PC-3 (cell line): ENCODE results near the gene ZBTB43. TPM values are rescaled to one million over a fixed set of nuclear protein-coding genes. Genes with fewer than 3 reads are reported as not detected.

Experiments used
- ATAC-seq: fragments of 200-7000 bp; cut with Tn5 transposase; 2 replicates; pipeline ENCODE4 v1.9.1; 2020; ENCODE audit warnings: mild to moderate bottlenecking, moderate library complexity
- BruUV-seq: library from RNA; stranded (reverse); fragments of 400-500 nt; replicated peaks from 2 replicates; lab custom pipeline; 2021; lab: Mats Ljungman, UMichigan
- CTCF ChIA-PET: fragments of 300-600 bp; sonication (Branson Sonifier 250); formaldehyde crosslinking; loops from one replicate; lab custom pipeline; 2022; ENCODE audit warnings: antibody characterized with exemption; lab: Charles Lee
- POLR2A ChIA-PET: fragments of 300-600 bp; sonication (Branson Sonifier 250); formaldehyde crosslinking; loops from one replicate; lab custom pipeline; 2022; ENCODE audit warnings: antibody characterized with exemption; ENCODE audit not compliant: unreplicated experiment; lab: Charles Lee
- DNase-seq: peaks from one replicate; pipeline ENCODE4 v3.0.0-alpha.2; 2015
- H2AFZ ChIP-seq: fragments of 300-600 bp; sonication (generic); 2 replicates; pipeline ENCODE4 v1.6.0; 2016; ENCODE audit warnings: antibody characterized with exemption, low read length
- H3F3A ChIP-seq: fragments of 300-600 bp; sonication (generic); one replicate; pipeline ENCODE4 v1.6.0; 2017; ENCODE audit warnings: antibody characterized with exemption, low read length, control low read depth, mild to moderate bottlenecking; ENCODE audit not compliant: unreplicated experiment
- H3K27ac ChIP-seq: fragments of 300-600 bp; sonication (generic); 2 replicates; pipeline ENCODE4 v1.5.1; 2016; ENCODE audit warnings: mild to moderate bottlenecking, low read length
- H3K27me3 ChIP-seq: fragments of 300-600 bp; sonication (generic); 2 replicates; pipeline ENCODE4 v1.6.1; 2016; ENCODE audit warnings: low read length, mixed read lengths
- H3K36me3 ChIP-seq: fragments of 300-600 bp; sonication (generic); 2 replicates; pipeline ENCODE4 v1.6.1; 2016; ENCODE audit warnings: low read depth, mixed run types, low read length, mixed read lengths
- H3K4me1 ChIP-seq: fragments of 300-600 bp; sonication (generic); 2 replicates; pipeline ENCODE4 v1.5.1; 2016; ENCODE audit warnings: low read length; ENCODE audit not compliant: insufficient read depth
- H3K4me2 ChIP-seq: fragments of 300-600 bp; sonication (generic); 2 replicates; pipeline ENCODE4 v1.6.0; 2016; ENCODE audit warnings: low read length
- H3K4me3 ChIP-seq: fragments of 300-600 bp; sonication (generic); 2 replicates; pipeline ENCODE4 v1.5.1; 2016; ENCODE audit warnings: mild to moderate bottlenecking, low read length, mixed read lengths
- H3K79me2 ChIP-seq: fragments of 300-600 bp; sonication (generic); 2 replicates; pipeline ENCODE4 v1.6.1; 2017; ENCODE audit warnings: low read length, mixed read lengths
- H3K9ac ChIP-seq: fragments of 300-600 bp; sonication (generic); 2 replicates; pipeline ENCODE4 v1.6.0; 2016; ENCODE audit warnings: mild to moderate bottlenecking, low read length
- H3K9me2 ChIP-seq: fragments of 300-600 bp; sonication (generic); replicated peaks from 2 replicates; pipeline ENCODE4 v1.6.1; 2016; ENCODE audit warnings: mixed run types, low read length, mixed read lengths
- H3K9me3 ChIP-seq: fragments of 300-600 bp; sonication (generic); 2 replicates; pipeline ENCODE4 v1.6.1; 2016; ENCODE audit warnings: low read length, mixed read lengths
- H4K20me1 ChIP-seq: fragments of 300-600 bp; sonication (generic); 2 replicates; pipeline ENCODE4 v1.6.1; 2016; ENCODE audit warnings: low read length, mixed read lengths
- EZH2 ChIP-seq: fragments of 300-600 bp; sonication (generic); IDR thresholded peaks from one replicate; pipeline ENCODE4 v1.6.1; 2017; ENCODE audit warnings: antibody characterized with exemption, mild to moderate bottlenecking, low read length; ENCODE audit not compliant: unreplicated experiment
- EZH2phosphoT487 ChIP-seq: fragments of 300-600 bp; sonication (generic); IDR thresholded peaks from 2 replicates; pipeline ENCODE4 v1.6.1; 2018; ENCODE audit warnings: mild to moderate bottlenecking, antibody characterized with exemption, low read length, borderline replicate concordance
- intact Hi-C: fragments of 100-400 bp; cut with micrococcal nuclease; formaldehyde crosslinking; loops from 2 replicates; pipeline ENCODE4 v1.9.0; 2023
- total RNA-seq: library from RNA; depleted of rRNA; stranded (reverse); fragments of >200 nt; gene quantifications from 2 replicates; pipeline ENCODE4 v1.2.3, GENCODE V29; 2014
- TF ChIP-seq, protein P1 (sequence below): fragments of 300-600 bp; sonication (generic); conservative IDR thresholded peaks from 2 replicates; pipeline ENCODE4 v1.5.1; 2017; ENCODE audit warnings: antibody characterized with exemption, low read depth, mild to moderate bottlenecking, low read length

ZBTB43 gene
- total RNA-seq, 1 experiment from 2014 or later = 5.9 TPM

DNA sequence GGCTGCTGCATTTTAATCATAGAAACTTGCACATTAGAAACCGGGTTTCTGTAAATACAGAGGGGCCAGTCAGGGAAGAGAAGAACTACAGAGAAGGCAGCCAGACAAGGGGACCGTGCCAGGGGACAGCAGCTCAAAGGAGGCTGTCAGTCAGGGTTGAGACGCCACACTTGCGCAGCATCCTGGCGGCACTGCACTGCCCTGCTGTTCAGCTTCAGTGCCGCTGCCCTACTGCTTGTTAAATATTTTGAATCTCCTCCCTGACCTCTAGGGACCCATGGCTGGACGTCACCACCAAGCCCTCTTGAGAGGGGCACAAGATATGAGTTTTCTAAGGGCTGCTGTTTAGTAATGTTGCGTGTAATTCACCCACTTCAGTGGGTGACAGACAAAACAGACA is 43.6 kb upstream of the ZBTB43 start:
- CTCF ChIA-PET = no interaction called here
- peaks cover 9% of the 10 kb centered on the region for H3K27me3 ChIP-seq
- intact Hi-C loops = no loop called here
- BruUV-seq = no TSS peak
- H3K4me3 ChIP-seq = no peak overlapping the region
- no peak overlapping the region for H3K27ac ChIP-seq
- H3K9me2 ChIP-seq = no peaks in the 10 kb centered on the region
- TF ChIP-seq, protein P1, sequence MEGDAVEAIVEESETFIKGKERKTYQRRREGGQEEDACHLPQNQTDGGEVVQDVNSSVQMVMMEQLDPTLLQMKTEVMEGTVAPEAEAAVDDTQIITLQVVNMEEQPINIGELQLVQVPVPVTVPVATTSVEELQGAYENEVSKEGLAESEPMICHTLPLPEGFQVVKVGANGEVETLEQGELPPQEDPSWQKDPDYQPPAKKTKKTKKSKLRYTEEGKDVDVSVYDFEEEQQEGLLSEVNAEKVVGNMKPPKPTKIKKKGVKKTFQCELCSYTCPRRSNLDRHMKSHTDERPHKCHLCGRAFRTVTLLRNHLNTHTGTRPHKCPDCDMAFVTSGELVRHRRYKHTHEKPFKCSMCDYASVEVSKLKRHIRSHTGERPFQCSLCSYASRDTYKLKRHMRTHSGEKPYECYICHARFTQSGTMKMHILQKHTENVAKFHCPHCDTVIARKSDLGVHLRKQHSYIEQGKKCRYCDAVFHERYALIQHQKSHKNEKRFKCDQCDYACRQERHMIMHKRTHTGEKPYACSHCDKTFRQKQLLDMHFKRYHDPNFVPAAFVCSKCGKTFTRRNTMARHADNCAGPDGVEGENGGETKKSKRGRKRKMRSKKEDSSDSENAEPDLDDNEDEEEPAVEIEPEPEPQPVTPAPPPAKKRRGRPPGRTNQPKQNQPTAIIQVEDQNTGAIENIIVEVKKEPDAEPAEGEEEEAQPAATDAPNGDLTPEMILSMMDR = no peak
- TF ChIP-seq EZH2phosphoT487 = no peak
- no peak for TF ChIP-seq EZH2
- no peak for DNase-seq
- no peaks in the 10 kb centered on the region for H3K4me1 ChIP-seq
- H3K36me3 ChIP-seq = no peaks in the 10 kb centered on the region
- H3F3A ChIP-seq = no peaks in the 10 kb centered on the region
- H3K9me3 ChIP-seq = no peaks in the 10 kb centered on the region
- no peaks in the 10 kb centered on the region for H4K20me1 ChIP-seq
- ATAC-seq = no peak
- POLR2A ChIA-PET = no interaction called here
- H3K4me2 ChIP-seq = no peak overlapping the region
- H3K79me2 ChIP-seq = no peaks in the 10 kb centered on the region
- H2AFZ ChIP-seq = no peak overlapping the region
- H3K9ac ChIP-seq = no peak overlapping the region

DNA sequence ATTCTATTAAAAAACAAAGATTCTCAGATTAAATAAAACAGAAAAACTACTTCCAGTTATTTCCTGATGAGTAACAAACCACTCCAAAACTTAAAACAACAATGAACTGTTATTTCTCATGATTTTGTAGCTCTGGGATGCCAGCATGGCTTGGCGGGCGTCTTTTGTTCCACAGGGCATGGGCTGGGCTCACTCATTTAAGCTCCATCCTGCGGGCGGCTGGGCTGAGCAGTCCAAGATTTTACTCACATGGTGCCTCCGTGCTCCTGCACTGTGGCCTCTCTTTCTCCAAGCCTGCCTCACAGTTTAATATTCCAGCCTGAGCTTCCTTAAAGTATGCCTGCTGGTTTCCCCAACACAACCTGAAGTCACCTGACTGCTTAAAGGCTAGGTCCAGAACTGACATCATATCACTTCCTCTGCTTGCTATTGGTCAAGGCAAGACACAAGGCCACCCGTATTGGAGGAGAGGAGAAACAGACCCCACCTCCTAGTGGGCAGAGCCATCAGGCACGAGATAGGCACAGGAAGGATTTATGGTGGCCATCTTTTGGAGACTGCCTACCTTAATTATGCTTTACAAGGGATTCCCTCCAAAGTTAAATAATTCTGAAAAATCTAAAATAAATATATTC is 41.6 kb upstream of the ZBTB43 start:
- Histone ChIP-seq H3K9ac (no peak overlapping the region), H3K4me1 (no peaks in the 10 kb centered on the region), H4K20me1 (no peaks in the 10 kb centered on the region), H3K79me2 (no peaks in the 10 kb centered on the region), H3K27ac (no peak overlapping the region), H3K9me2 (no peaks in the 10 kb centered on the region), H3K27me3 (no peaks in the 10 kb centered on the region), H3F3A (no peaks in the 10 kb centered on the region), H3K4me3 (no peak overlapping the region), H2AFZ (no peak overlapping the region), H3K9me3 (no peaks in the 10 kb centered on the region), H3K36me3 (no peaks in the 10 kb centered on the region), H3K4me2 (no peak overlapping the region)
- DNase-seq (peak; percentile 23), ATAC-seq (peak; percentile 18; the same call in 1 of the 2 replicates)
- intact Hi-C loops = no loop called here
- ChIA-PET POLR2A (no interaction called here), CTCF (no interaction called here)
- BruUV-seq = no TSS peak
- TF ChIP-seq EZH2 (no peak), EZH2phosphoT487 (no peak)
- TF ChIP-seq, protein P1 = no peak

- intact Hi-C loops = no loop called here
- no peaks in the 10 kb centered on the region for H3F3A ChIP-seq
- H3K4me3 ChIP-seq = no peak overlapping the region
- H3K36me3 ChIP-seq = no peaks in the 10 kb centered on the region
- H3K79me2 ChIP-seq = no peaks in the 10 kb centered on the region
- CTCF ChIA-PET = interaction anchor here (0.6 kb wide), 2 partner anchors 8 to 217 kb away, joined by 4 to 20 read pairs; no protein-coding TSS in a partner anchor
- peak; percentile 49 for DNase-seq
- POLR2A ChIA-PET = no interaction called here
- H3K27me3 ChIP-seq = no peaks in the 10 kb centered on the region
- no peaks in the 10 kb centered on the region for H3K4me1 ChIP-seq
- no peaks in the 10 kb centered on the region for H3K9me2 ChIP-seq
- no peak overlapping the region for H3K9ac ChIP-seq
- H2AFZ ChIP-seq = peak overlapping the region; percentile 38; the same call in 1 of the 2 replicates
- H3K9me3 ChIP-seq = no peaks in the 10 kb centered on the region
- no peak overlapping the region for H3K27ac ChIP-seq
- TF ChIP-seq EZH2phosphoT487 = no peak
- TF ChIP-seq, protein P1 = peak; percentile 53; the same call in 1 of the 2 replicates
- no peak for TF ChIP-seq EZH2
- peak; percentile 67 for ATAC-seq
- no TSS peak for BruUV-seq
- H4K20me1 ChIP-seq = no peaks in the 10 kb centered on the region
- H3K4me2 ChIP-seq = peak overlapping the region; percentile 49; the same call in 1 of the 2 replicates
These were observed 31.7 kb upstream of the ZBTB43 start for GRCh38 chr9:126773004-126773607.
